GM12878 (cell line): ENCODE measurements around the gene CLIC6. TPM values are rescaled to one million over a fixed set of nuclear protein-coding genes. Genes with fewer than 3 reads are reported as not detected.
A peak's percentile ranks its signal among the peaks of the same experiment; 100 is the strongest.

Experiments
- ATAC-seq: fragments of 200-7000 bp; cut with Tn5 transposase; 3 replicates; pipeline ENCODE4 v1.9.1; 2020; ENCODE audit warnings: mild to moderate bottlenecking, moderate library complexity
- BruUV-seq: library from RNA; stranded (reverse); fragments of 400-500 nt; replicated peaks from 2 replicates; lab custom pipeline; 2021; lab: Mats Ljungman, UMichigan
- CTCF ChIA-PET: fragments of 300-600 bp; sonication (Branson Sonifier 250); formaldehyde crosslinking; extraction: SDS; loops from one replicate; lab custom pipeline; 2021; ENCODE audit warnings: inconsistent platforms; lab: Yijun Ruan, JAX
- POLR2A ChIA-PET: fragments of 350-600 bp; formaldehyde crosslinking; extraction: SDS; loops from one replicate; lab custom pipeline; 2021; ENCODE audit warnings: inconsistent platforms; lab: Charles Lee
- RAD21 ChIA-PET: fragments of 300-600 bp; sonication (Branson Sonifier 250); formaldehyde crosslinking; loops from one replicate; lab custom pipeline; 2023; ENCODE audit warnings: antibody characterized with exemption; ENCODE audit not compliant: unreplicated experiment; lab: Charles Lee
- SMC1A ChIA-PET: fragments of 300-600 bp; sonication (Branson Sonifier 250); formaldehyde crosslinking; loops from one replicate; lab custom pipeline; 2023; ENCODE audit not compliant: unreplicated experiment, uncharacterized antibody; lab: Charles Lee
- DNase-seq: peaks from one replicate; pipeline ENCODE4 v3.0.0-alpha.2; 2011; ENCODE audit warnings: low read depth, low spot score
- FAIRE-seq: peaks from 3 replicates; lab custom pipeline; 2011; peaks lifted over from hg19 to GRCh38; lab: Jason Lieb, UNC
- H2AFZ ChIP-seq: 2 replicates; pipeline ENCODE4 v1.6.0; 2011; ENCODE audit warnings: low read depth, low read length, control low read depth; ENCODE audit not compliant: control insufficient read depth
- H3K27ac ChIP-seq: 2 replicates; pipeline ENCODE4 v1.5.1; 2011; ENCODE audit warnings: control low read depth; ENCODE audit not compliant: control insufficient read depth, insufficient read depth
- H3K27me3 ChIP-seq, 2 experiments: replicated peaks in 1 of 2; 2 replicates each; pipeline versions ENCODE4 v1.6.0 to v1.6.1; 2011; ENCODE audit warnings: low read length in 1 of 2; ENCODE audit not compliant: control insufficient read depth in 2 of 2, insufficient read depth in 2 of 2
- H3K36me3 ChIP-seq, 2 experiments: 2 replicates each; pipeline ENCODE4 v1.5.1; 2011; ENCODE audit warnings: low read length in 1 of 2; ENCODE audit not compliant: control insufficient read depth in 2 of 2, insufficient read depth in 2 of 2
- H3K4me1 ChIP-seq: 2 replicates; pipeline ENCODE4 v1.6.1; 2011; ENCODE audit warnings: mild to moderate bottlenecking, low read length, moderate library complexity, mixed read lengths; ENCODE audit not compliant: control insufficient read depth, insufficient read depth
- H3K4me2 ChIP-seq: 2 replicates; pipeline ENCODE4 v1.6.0; 2011; ENCODE audit warnings: control low read depth; ENCODE audit not compliant: control insufficient read depth, insufficient read depth
- H3K4me3 ChIP-seq: fragments of 200-600 bp; sonication (generic); 2 replicates; pipeline ENCODE4 v1.5.1; 2016
- H3K79me2 ChIP-seq: 2 replicates; pipeline ENCODE4 v1.6.0; 2011; ENCODE audit warnings: low read length; ENCODE audit not compliant: control insufficient read depth, insufficient read depth
- H3K9ac ChIP-seq: 2 replicates; pipeline ENCODE4 v1.8.0; 2011; ENCODE audit warnings: low read length, control low read depth, mixed read lengths; ENCODE audit not compliant: control insufficient read depth, insufficient read depth
- H3K9me3 ChIP-seq: replicated peaks from 3 replicates; pipeline ENCODE4 v1.5.1; 2011; ENCODE audit warnings: mild to moderate bottlenecking, low read length; ENCODE audit not compliant: control insufficient read depth, insufficient read depth
- H4K20me1 ChIP-seq: 2 replicates; pipeline ENCODE4 v1.6.0; 2011; ENCODE audit not compliant: control insufficient read depth, insufficient read depth
- BCL11A ChIP-seq: IDR thresholded peaks from 2 replicates; pipeline ENCODE4 v1.6.1; 2011; ENCODE audit warnings: low read depth, low read length
- BCL3 ChIP-seq: IDR thresholded peaks from 2 replicates; pipeline ENCODE4 v1.6.1; 2011; ENCODE audit warnings: borderline replicate concordance, low read depth, mild to moderate bottlenecking, moderate library complexity, low read length; ENCODE audit not compliant: insufficient read depth, poor library complexity, severe bottlenecking
- BRCA1 ChIP-seq: IDR thresholded peaks from 2 replicates; pipeline ENCODE4 v1.6.1; 2011; ENCODE audit warnings: low read depth, low read length, improper control_type of control experiment
- CHD1 ChIP-seq: IDR thresholded peaks from 2 replicates; pipeline ENCODE4 v1.6.1; 2012; ENCODE audit warnings: low read depth, low read length, improper control_type of control experiment
- CREM ChIP-seq: IDR thresholded peaks from 2 replicates; pipeline ENCODE4 v1.6.1; 2014; ENCODE audit warnings: antibody characterized with exemption, low read depth
- EED ChIP-seq: sonication (generic); IDR thresholded peaks from 2 replicates; pipeline ENCODE4 v1.6.1; 2016; ENCODE audit warnings: antibody characterized with exemption, low read depth
- FOXM1 ChIP-seq: IDR thresholded peaks from 2 replicates; pipeline ENCODE4 v1.6.1; 2012; ENCODE audit warnings: low read depth, mild to moderate bottlenecking, inconsistent platforms, low read length, moderate library complexity
- HCFC1 ChIP-seq: fragments of 150-350 bp; IDR thresholded peaks from 2 replicates; pipeline ENCODE4 v1.6.1; 2014; ENCODE audit warnings: low read length
- IRF4 ChIP-seq: IDR thresholded peaks from 2 replicates; pipeline ENCODE4 v1.6.1; 2011; ENCODE audit warnings: low read depth, low read length
- JUNB ChIP-seq: IDR thresholded peaks from 2 replicates; pipeline ENCODE4 v1.6.1; 2016; ENCODE audit warnings: antibody characterized with exemption, mild to moderate bottlenecking
- NFIC ChIP-seq: IDR thresholded peaks from 2 replicates; pipeline ENCODE4 v1.6.1; 2012; ENCODE audit warnings: low read depth, mild to moderate bottlenecking, inconsistent platforms, low read length, moderate library complexity
- RUNX3 ChIP-seq: IDR thresholded peaks from 2 replicates; pipeline ENCODE4 v1.6.1; 2012; ENCODE audit warnings: low read length, inconsistent platforms
- SRF ChIP-seq, 2 experiments: IDR thresholded peaks; 2 replicates each; pipeline ENCODE4 v1.6.1; 2011; ENCODE audit warnings: low read depth in 2 of 2, low read length in 2 of 2, mild to moderate bottlenecking in 1 of 2, moderate library complexity in 1 of 2
- ZBED1 ChIP-seq: IDR thresholded peaks from 2 replicates; pipeline ENCODE4 v1.6.1; 2016; ENCODE audit warnings: borderline replicate concordance
- WGBS: methylation state at CpG from one replicate; pipeline ENCODE4 v1.1.6; 2016; ENCODE audit warnings: low lambda C conversion rate; ENCODE audit not compliant: insufficient replicate concordance, insufficient coverage; ENCODE audit errors: missing lambda C conversion rate; 5-methylcytosine and 5-hydroxymethylcytosine counted together
- in situ Hi-C: fragments of 300-500 bp; cut with MboI; formaldehyde crosslinking; loops from 9 replicates; pipeline ENCODE4 v1.14.3; 2018; ENCODE audit warnings: mixed read lengths
- intact Hi-C: fragments of 100-400 bp; cut with micrococcal nuclease; formaldehyde crosslinking; loops from one replicate; pipeline ENCODE4 v1.14.2; 2022; ENCODE audit not compliant: unreplicated experiment
- polyA plus RNA-seq, 11 experiments: library from polyadenylated mRNA; depleted of rRNA in 4 of 11; unstranded in 6 of 11; stranded (reverse) in 5 of 11; fragments of >200 nt; fragmentation: Nextera tagmentation in 4 of 11; fragmentation: Illumina TruSeq in 1 of 11; extraction: Ambion mirVana in 4 of 11; extraction: Trizol in 1 of 11; gene quantifications; 1 replicate in 1 of 11; 2 replicates in 10 of 11; pipeline versions ENCODE4 v1.2.1 to v1.2.3, GENCODE V29; 2011 to 2016; ENCODE audit warnings: inconsistent platforms in 2 of 11, missing spikeins in 2 of 11, low read depth in 1 of 11
- total RNA-seq, 4 experiments: library from RNA; depleted of rRNA in 3 of 4; stranded (reverse); fragments of >200 nt in 3 of 4; fragmentation: Illumina TruSeq in 1 of 4; extraction: Trizol in 1 of 4; gene quantifications; 2 replicates each; pipeline versions ENCODE4 v1.2.1 to v1.2.3, GENCODE V29; 2013 to 2021
- TF ChIP-seq, protein P1 (sequence below): IDR thresholded peaks from 2 replicates; pipeline ENCODE4 v1.6.1; 2012; ENCODE audit warnings: low read length, inconsistent platforms

The CLIC6 gene
- total and polyA plus RNA-seq, 10 of the 15 experiments (the other 5 are each of a cell fraction or from before 2014, with no cell fraction given): 5.7 to 34.1 (median 11.2) TPM

- peaks cover 60% of the 10 kb centered on the region for H3K4me1 ChIP-seq
- peak overlapping the region; percentile 31 for H2AFZ ChIP-seq
- intact Hi-C loops: no loop called here
- no peak for FAIRE-seq
- no peak overlapping the region; the same call in 1 of the 2 replicates for H3K4me2 ChIP-seq
- TF ChIP-seq BCL11A (peak; percentile 22; the same call in 1 of the 2 replicates), EED (peak; percentile 51), CHD1 (no peak), FOXM1 (peak; percentile 61; the same call in 1 of the 2 replicates), RUNX3 (peak; percentile 73), IRF4 (peak; percentile 66; the same call in 1 of the 2 replicates), HCFC1 (no peak), SRF (IDR thresholded peaks at IDR 0.05; ENCODE audit: low read depth in 2 of 2, low read length in 2 of 2) (no peak), ZBED1 (peak; percentile 72; the same call in 1 of the 2 replicates), NFIC (peak; percentile 58; the same call in 1 of the 2 replicates), JUNB (peak; percentile 72), CREM (0 out of 2 replicates have a peak, but pooled peaks have one; percentile 7), BRCA1 (no peak), BCL3 (peak; percentile 66)
- TF ChIP-seq, protein P1, sequence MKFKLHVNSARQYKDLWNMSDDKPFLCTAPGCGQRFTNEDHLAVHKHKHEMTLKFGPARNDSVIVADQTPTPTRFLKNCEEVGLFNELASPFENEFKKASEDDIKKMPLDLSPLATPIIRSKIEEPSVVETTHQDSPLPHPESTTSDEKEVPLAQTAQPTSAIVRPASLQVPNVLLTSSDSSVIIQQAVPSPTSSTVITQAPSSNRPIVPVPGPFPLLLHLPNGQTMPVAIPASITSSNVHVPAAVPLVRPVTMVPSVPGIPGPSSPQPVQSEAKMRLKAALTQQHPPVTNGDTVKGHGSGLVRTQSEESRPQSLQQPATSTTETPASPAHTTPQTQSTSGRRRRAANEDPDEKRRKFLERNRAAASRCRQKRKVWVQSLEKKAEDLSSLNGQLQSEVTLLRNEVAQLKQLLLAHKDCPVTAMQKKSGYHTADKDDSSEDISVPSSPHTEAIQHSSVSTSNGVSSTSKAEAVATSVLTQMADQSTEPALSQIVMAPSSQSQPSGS: peak; percentile 67; the same call in 1 of the 2 replicates
- H3K9ac ChIP-seq: no peak overlapping the region
- ChIA-PET RAD21 (interaction anchor here (1.6 to 2.1 kb wide), 2 partner anchors 29 to 53 kb away, joined by 4 to 7 read pairs; no protein-coding TSS in a partner anchor), POLR2A (interaction anchor here (1.2 kb wide), 1 partner anchor 10 kb away, joined by 3 read pairs; no protein-coding TSS in a partner anchor), SMC1A (interaction anchor here (1.1 to 6.0 kb wide), 3 partner anchors 10 to 36 kb away, joined by 3 to 24 read pairs (median 8); partner anchors contain the start of gene CLIC6), CTCF (interaction anchor here (0.7 to 1.4 kb wide), 3 partner anchors 9 to 34 kb away, joined by 3 to 4 read pairs (median 3); no protein-coding TSS in a partner anchor)
- no peaks in the 10 kb centered on the region; the same call in 2 of the 3 replicates for H3K9me3 ChIP-seq
- H3K27ac ChIP-seq: peak overlapping the region; percentile 97
- DNase-seq: peak; percentile 60
- 29% methylated on average over 1 of the region's 1 CpG for WGBS
- no peaks in the 10 kb centered on the region for H3K36me3 ChIP-seq
- H3K4me3 ChIP-seq: no peak overlapping the region
- ATAC-seq: peak; percentile 13
- BruUV-seq: no TSS peak
- no peaks in the 10 kb centered on the region for H4K20me1 ChIP-seq
- no peaks in the 10 kb centered on the region for H3K79me2 ChIP-seq
- in situ Hi-C loops: loop anchor here (5.0 kb wide), 1 partner anchor 52 kb away; no protein-coding TSS in a partner anchor
- H3K27me3 ChIP-seq: no peaks in the 10 kb centered on the region
Measured at GRCh38 chr21:34639250-34639649, 29.5 kb upstream of the CLIC6 start.
